BE2C (cell line): ENCODE results near the gene RPA3.

Experiments used
- DNase-seq: peaks from one replicate; pipeline ENCODE4 v3.0.0-alpha.2; 2020
- H3K27me3 ChIP-seq: fragments of 250-450 bp; sonication (Bioruptor Pico); 2 replicates; pipeline ENCODE4 v1.5.1; 2020; ENCODE audit warnings: mild to moderate bottlenecking
- H3K36me3 ChIP-seq: fragments of 250-450 bp; sonication (Bioruptor Pico); 2 replicates; pipeline ENCODE4 v1.5.1; 2020; ENCODE audit warnings: mild to moderate bottlenecking
- H3K4me1 ChIP-seq: fragments of 250-450 bp; sonication (Bioruptor Pico); 2 replicates; pipeline ENCODE4 v1.5.1; 2020
- H3K4me3 ChIP-seq: 2 replicates; pipeline ENCODE4 v1.5.1; 2011; ENCODE audit warnings: low read depth, low read length
- H3K9me3 ChIP-seq: fragments of 250-450 bp; sonication (Bioruptor Pico); 2 replicates; pipeline ENCODE4 v1.5.1; 2020
- TF ChIP-seq, protein P1 (sequence below): IDR thresholded peaks from 2 replicates; pipeline ENCODE4 v1.5.1; 2012; ENCODE audit warnings: mild to moderate bottlenecking, low read depth, low read length

The RPA3 gene

DNA sequence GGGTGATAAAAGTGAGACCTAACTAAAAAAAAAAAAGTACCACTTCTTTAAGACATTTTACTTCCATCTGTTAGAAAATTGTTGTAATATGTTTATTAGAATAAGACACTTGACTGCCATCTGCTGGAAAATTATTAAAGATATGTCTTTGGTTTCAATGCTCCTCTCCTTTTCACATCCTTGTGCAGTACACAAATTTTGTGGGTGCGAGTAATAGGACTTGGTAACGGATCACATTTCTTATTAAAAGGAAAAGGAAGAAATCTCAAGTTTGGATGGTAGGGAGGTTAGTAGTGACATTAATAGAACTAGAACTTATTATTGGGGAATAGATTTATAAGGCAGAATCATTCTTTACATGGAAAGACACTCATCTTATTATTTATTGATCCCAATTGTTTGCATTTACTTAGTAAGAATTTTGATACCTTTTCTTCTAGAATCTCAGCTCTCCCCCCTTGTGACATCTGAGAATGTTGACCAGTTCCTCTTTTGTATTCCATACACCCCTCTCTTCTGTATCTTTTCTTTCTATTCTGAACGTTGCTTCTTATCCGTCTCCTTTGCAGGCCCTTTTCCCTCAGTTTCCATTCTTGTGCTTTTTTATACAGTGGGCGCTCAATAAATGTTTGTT is 43.0 kb upstream of the RPA3 start:
- Histone ChIP-seq H3K4me3 (no peak overlapping the region), H3K4me1 (peaks cover 4% of the 10 kb centered on the region; the same call in 1 of the 2 replicates), H3K9me3 (no peaks in the 10 kb centered on the region), H3K36me3 (no peaks in the 10 kb centered on the region), H3K27me3 (no peaks in the 10 kb centered on the region)
- TF ChIP-seq, protein P1, sequence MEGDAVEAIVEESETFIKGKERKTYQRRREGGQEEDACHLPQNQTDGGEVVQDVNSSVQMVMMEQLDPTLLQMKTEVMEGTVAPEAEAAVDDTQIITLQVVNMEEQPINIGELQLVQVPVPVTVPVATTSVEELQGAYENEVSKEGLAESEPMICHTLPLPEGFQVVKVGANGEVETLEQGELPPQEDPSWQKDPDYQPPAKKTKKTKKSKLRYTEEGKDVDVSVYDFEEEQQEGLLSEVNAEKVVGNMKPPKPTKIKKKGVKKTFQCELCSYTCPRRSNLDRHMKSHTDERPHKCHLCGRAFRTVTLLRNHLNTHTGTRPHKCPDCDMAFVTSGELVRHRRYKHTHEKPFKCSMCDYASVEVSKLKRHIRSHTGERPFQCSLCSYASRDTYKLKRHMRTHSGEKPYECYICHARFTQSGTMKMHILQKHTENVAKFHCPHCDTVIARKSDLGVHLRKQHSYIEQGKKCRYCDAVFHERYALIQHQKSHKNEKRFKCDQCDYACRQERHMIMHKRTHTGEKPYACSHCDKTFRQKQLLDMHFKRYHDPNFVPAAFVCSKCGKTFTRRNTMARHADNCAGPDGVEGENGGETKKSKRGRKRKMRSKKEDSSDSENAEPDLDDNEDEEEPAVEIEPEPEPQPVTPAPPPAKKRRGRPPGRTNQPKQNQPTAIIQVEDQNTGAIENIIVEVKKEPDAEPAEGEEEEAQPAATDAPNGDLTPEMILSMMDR: peak; percentile 34
- DNase-seq: no peak

DNA sequence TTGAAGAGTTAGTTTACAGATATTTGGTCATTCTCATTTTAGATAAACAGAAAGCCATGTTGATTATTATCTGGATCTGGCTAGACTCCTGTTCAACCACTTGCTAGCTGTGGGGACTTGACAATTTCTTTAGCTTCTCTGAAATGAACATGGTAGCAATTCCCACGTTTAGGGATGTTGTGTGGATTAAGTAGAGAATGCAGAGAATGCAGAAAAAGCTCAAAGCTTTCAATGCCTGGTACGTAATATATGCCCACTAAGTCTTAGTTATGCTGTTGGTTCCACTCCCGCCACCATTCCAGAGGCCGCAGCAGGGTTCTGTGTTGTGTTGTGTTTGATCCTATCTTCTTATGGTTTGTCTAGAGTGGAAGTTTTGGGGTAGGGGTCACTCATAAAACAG is 39.2 kb upstream of the RPA3 start:
- Histone ChIP-seq H3K9me3 (no peaks in the 10 kb centered on the region), H3K36me3 (no peaks in the 10 kb centered on the region), H3K27me3 (no peaks in the 10 kb centered on the region), H3K4me3 (no peak overlapping the region), H3K4me1 (peaks cover 4% of the 10 kb centered on the region; the same call in 1 of the 2 replicates)
- DNase-seq: no peak
- TF ChIP-seq, protein P1: no peak

DNA sequence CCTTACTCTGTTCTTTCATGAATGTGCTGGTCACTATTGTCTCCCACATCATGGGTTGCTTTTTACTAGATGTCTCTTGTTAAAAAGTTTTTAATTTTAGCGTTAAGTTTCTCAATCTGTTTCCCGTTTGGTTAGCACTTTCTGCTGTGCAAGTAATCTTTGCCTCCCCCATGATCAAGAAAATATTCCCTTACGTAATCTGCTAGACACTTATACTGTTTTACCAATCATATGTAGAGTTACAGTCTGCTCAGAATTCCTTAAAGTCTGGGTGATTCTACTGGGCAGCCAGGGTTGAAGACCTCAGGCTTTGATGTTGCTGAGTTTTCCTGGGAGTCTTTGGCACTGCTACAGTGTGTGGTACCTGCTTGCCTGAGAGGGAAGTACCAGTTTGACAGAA is 38.2 kb upstream of the RPA3 start:
- no peak for DNase-seq
- Histone ChIP-seq H3K36me3 (no peaks in the 10 kb centered on the region), H3K9me3 (no peaks in the 10 kb centered on the region), H3K27me3 (no peaks in the 10 kb centered on the region), H3K4me3 (no peak overlapping the region), H3K4me1 (peaks cover 4% of the 10 kb centered on the region; the same call in 1 of the 2 replicates)
- TF ChIP-seq, protein P1: no peak

DNA sequence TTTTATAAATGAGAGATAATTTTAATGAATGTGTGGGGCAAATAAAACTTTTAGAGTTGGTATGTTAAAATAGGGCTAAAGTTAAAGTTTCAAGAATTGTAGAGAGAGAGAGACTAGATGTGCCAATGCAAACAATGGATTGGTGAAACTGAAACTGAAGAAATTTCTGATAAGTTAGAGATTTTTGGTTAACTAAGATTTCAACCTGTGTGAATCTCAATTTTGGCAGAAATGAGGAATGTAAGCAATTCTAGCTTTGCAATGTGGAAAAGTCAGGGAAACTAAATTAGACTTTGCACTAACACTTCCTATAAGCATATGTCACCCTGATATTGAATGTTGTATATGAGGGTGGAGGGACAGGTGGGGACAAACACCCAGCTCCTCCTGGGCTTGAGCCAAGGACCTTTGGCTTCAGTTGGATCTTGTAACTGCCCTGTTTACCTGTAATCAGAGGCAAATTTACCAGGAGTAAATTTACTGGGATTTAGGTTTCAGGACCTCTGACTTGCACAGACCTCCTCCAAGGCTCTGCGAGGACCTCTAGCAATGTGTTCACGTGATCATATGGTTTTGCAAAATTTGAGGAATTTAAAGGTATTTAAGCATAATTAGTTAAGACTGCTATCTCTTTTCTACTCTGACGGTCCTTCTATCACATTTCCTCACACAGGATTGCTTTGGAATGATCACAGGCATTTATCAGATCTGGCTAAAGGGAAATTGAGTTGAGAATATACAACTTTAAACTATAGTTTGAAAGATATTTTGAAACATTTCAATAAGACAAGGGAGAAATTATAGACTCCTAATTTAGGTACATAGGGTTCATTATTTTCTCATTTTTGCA is 33.1 kb upstream of the RPA3 start:
- H3K4me3 ChIP-seq: no peak overlapping the region
- no peaks in the 10 kb centered on the region for H3K36me3 ChIP-seq
- DNase-seq: no peak
- H3K9me3 ChIP-seq: no peaks in the 10 kb centered on the region
- H3K27me3 ChIP-seq: no peaks in the 10 kb centered on the region; the same call in 1 of the 2 replicates
- H3K4me1 ChIP-seq: no peaks in the 10 kb centered on the region
- TF ChIP-seq, protein P1: no peak

DNA sequence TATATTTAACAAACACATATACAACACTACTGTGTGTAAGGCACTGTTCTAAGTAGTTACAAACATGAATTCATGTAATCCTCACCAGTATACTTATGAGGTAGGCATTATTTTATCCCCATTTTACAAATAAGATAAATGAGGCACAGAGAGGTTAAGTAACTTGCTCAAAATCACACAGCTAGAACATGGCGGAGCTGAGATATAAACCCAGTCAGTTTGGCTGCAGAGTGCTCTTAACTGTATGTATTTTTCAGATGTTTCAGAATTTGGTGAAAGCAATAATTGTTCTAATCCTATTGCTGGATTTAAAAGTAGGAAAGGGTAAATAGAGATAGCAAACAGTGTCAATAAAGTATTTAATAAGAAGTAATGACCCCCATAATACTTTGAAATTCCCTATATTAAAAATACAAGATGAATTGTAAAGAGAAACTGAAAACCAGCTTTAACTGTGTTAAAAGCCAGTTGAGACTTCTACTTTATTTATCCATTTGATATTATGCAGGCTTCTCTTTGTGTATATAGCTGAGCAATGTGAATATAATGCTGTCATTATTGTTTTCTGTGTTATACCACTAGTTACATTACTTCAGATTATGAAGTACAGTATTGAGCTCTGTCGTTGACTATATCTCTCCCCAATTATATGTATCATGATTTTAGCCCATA is 32.3 kb upstream of the RPA3 start:
- no peaks in the 10 kb centered on the region for H3K9me3 ChIP-seq
- no peaks in the 10 kb centered on the region; the same call in 1 of the 2 replicates for H3K27me3 ChIP-seq
- no peaks in the 10 kb centered on the region for H3K4me1 ChIP-seq
- no peak overlapping the region for H3K4me3 ChIP-seq
- no peaks in the 10 kb centered on the region for H3K36me3 ChIP-seq
- no peak for DNase-seq
- TF ChIP-seq, protein P1: no peak

DNA sequence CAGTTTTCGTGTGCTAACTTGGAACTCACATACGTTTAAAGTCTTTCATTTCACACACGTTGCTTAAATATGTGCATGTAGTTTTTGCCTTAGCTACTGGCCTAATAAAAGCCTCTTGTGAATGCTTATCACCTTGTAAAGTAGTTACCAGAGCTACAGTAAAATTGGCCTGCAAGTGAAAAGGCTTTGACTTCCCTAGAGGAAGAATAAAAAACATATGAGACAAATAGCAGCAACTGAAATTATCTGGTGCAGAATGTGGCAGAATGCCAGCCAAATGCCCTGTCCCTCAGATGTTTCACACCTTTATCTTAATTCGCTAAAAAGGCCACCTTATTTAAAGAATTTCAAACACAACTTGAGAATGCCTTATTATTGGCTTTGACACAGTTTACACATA is 28.1 kb upstream of the RPA3 start:
- Histone ChIP-seq H3K9me3 (no peaks in the 10 kb centered on the region), H3K36me3 (no peaks in the 10 kb centered on the region), H3K27me3 (no peaks in the 10 kb centered on the region; the same call in 1 of the 2 replicates), H3K4me1 (no peaks in the 10 kb centered on the region), H3K4me3 (no peak overlapping the region)
- no peak for DNase-seq
- TF ChIP-seq, protein P1: no peak
